Keratinocyte (primary cell): ENCODE measurements around the gene PRKCE. TPM values are rescaled to one million over a fixed set of nuclear protein-coding genes. Genes with fewer than 3 reads are reported as not detected.

Experiments
- DNase-seq: peaks from one replicate; pipeline ENCODE4 v3.0.0-alpha.2; 2011; ENCODE audit warnings: low read depth, missing footprints, low spot score
- FAIRE-seq: peaks from 2 replicates; lab custom pipeline; 2011; peaks lifted over from hg19 to GRCh38; lab: Jason Lieb, UNC
- H2AFZ ChIP-seq: 2 replicates; pipeline ENCODE4 v1.6.0; 2012; ENCODE audit warnings: low read length, control low read depth, inconsistent platforms; ENCODE audit not compliant: control insufficient read depth
- H3K27ac ChIP-seq: 2 replicates; pipeline ENCODE4 v1.5.1; 2011; ENCODE audit warnings: low read length; ENCODE audit not compliant: control insufficient read depth, insufficient read depth
- H3K27me3 ChIP-seq: 3 replicates; pipeline ENCODE4 v1.6.0; 2011; ENCODE audit warnings: low read length; ENCODE audit not compliant: control insufficient read depth, insufficient read depth; ENCODE audit errors: extremely low read depth
- H3K36me3 ChIP-seq, 2 experiments: 2 replicates in 1 of 2; 3 replicates in 1 of 2; pipeline ENCODE4 v1.5.1; 2011; ENCODE audit warnings: low read length in 2 of 2, mild to moderate bottlenecking in 1 of 2; ENCODE audit not compliant: control insufficient read depth in 2 of 2, insufficient read depth in 2 of 2; ENCODE audit errors: extremely low read depth in 1 of 2
- H3K4me1 ChIP-seq: 3 replicates; pipeline ENCODE4 v1.5.1; 2011; ENCODE audit warnings: low read length; ENCODE audit not compliant: control insufficient read depth, insufficient read depth; ENCODE audit errors: extremely low read depth
- H3K4me2 ChIP-seq: 3 replicates; pipeline ENCODE4 v1.6.0; 2011; ENCODE audit warnings: low read depth, low read length; ENCODE audit not compliant: control insufficient read depth, insufficient read depth; ENCODE audit errors: extremely low read depth
- H3K4me3 ChIP-seq, 3 experiments: fragments of 200-600 bp in 1 of 3; sonication (generic) in 1 of 3; 2 replicates in 2 of 3; 3 replicates in 1 of 3; pipeline ENCODE4 v1.5.1; 2011 to 2016; ENCODE audit warnings: low read length in 3 of 3, mild to moderate bottlenecking in 3 of 3, control low read depth in 2 of 3, inconsistent platforms in 1 of 3, low read depth in 1 of 3, mixed read lengths in 1 of 3, mixed run types in 1 of 3, moderate library complexity in 1 of 3; ENCODE audit not compliant: control insufficient read depth in 2 of 3, insufficient read depth in 2 of 3; ENCODE audit errors: extremely low read depth in 1 of 3
- H3K79me2 ChIP-seq: 2 replicates; pipeline ENCODE4 v1.6.0; 2012; ENCODE audit warnings: low read length; ENCODE audit not compliant: control insufficient read depth, insufficient read depth
- H3K9ac ChIP-seq: 3 replicates; pipeline ENCODE4 v1.6.0; 2011; ENCODE audit warnings: low read length; ENCODE audit not compliant: control insufficient read depth, insufficient read depth; ENCODE audit errors: extremely low read depth
- H3K9me1 ChIP-seq: 3 replicates; pipeline ENCODE4 v1.6.0; 2011; ENCODE audit warnings: low read length; ENCODE audit not compliant: control insufficient read depth, insufficient read depth; ENCODE audit errors: extremely low read depth
- H3K9me3 ChIP-seq: 2 replicates; pipeline ENCODE4 v1.5.1; 2012; ENCODE audit warnings: low read depth, low read length; ENCODE audit not compliant: control insufficient read depth
- H4K20me1 ChIP-seq: 3 replicates; pipeline ENCODE4 v1.6.0; 2011; ENCODE audit warnings: low read length; ENCODE audit not compliant: control insufficient read depth, insufficient read depth; ENCODE audit errors: extremely low read depth
- EZH2 ChIP-seq: IDR thresholded peaks from one replicate; pipeline ENCODE4 v1.6.1; 2012; ENCODE audit warnings: inconsistent platforms, mild to moderate bottlenecking, low read length, moderate library complexity
- dilution Hi-C: fragments of 300-500 bp; cut with MboI; formaldehyde crosslinking; loops from one replicate; pipeline ENCODE4 v1.7.0; 2020; ENCODE audit warnings: low sequenced_read_pairs; ENCODE audit not compliant: extremely low pct_ligation_motif_present
- polyA plus RNA-seq, 5 experiments: library from polyadenylated mRNA; depleted of rRNA in 3 of 5; stranded (reverse) in 3 of 5; stranded (forward) in 1 of 5; unstranded in 1 of 5; fragments of >200 nt; gene quantifications; 1 replicate in 1 of 5; 2 replicates in 3 of 5; 3 replicates in 1 of 5; pipeline versions ENCODE4 v1.2.1 to v1.2.3, GENCODE V29; 2011 to 2012; ENCODE audit warnings: missing spikeins in 2 of 5, low read depth in 1 of 5, low replicate concordance in 1 of 5
- TF ChIP-seq, protein P1 (sequence below), 3 experiments: IDR thresholded peaks in 1 of 3; conservative IDR thresholded peaks in 1 of 3; optimal IDR thresholded peaks in 1 of 3; 2 replicates in 2 of 3; 3 replicates in 1 of 3; pipeline versions ENCODE3 to v1.5.1; 2011; ENCODE audit warnings: low read length in 3 of 3, mild to moderate bottlenecking in 3 of 3, moderate library complexity in 2 of 3, control low read depth in 1 of 3, inconsistent platforms in 1 of 3; ENCODE audit not compliant: insufficient read depth in 2 of 3; ENCODE audit errors: extremely low read depth in 1 of 3

Gene PRKCE
- polyA plus RNA-seq, 1 donor (not counting 4 experiments of a cell fraction or from before 2014, with no cell fraction given): 2.0 TPM

DNA sequence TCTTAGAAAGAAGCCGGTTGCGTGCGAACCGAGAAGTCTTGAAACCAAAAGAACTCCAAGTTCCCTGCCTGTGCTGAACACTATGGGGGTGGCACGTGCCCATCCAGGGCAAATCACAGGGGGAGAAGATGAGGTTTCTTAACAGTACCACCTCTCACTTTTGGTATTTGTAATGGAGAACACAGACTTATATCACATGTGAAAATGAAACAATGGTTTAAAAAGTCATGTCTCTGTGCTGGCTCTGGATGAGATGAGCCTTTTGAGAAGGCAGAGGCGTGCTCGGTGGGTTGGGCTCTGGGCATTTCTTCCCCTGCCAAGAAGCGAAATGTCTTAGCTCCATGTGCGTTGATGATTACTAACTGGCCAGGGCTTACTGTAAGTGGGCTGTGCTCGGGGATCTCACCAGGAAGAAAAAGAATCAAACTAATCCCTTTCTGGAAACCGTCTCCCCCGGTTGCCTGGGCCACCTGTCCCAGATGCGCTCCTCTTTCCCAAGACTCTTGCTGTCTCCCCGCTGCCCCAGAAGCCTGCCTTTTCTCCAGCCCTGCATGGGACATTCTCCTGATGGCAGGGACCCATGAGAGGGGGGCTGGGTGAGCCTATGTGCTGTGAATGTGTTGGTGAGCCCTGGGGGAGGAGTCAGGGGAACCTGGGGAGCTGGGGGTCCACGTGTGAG is 252.9 kb downstream of the PRKCE start:
- no peak overlapping the region for H3K9ac ChIP-seq
- H3K9me3 ChIP-seq: no peaks in the 10 kb centered on the region
- no peak overlapping the region for H3K4me3 ChIP-seq
- H3K4me1 ChIP-seq: peaks cover 9% of the 10 kb centered on the region
- no peaks in the 10 kb centered on the region for H3K36me3 ChIP-seq
- no peaks in the 10 kb centered on the region for H4K20me1 ChIP-seq
- DNase-seq (no peak), FAIRE-seq (no peak)
- H2AFZ ChIP-seq: no peak overlapping the region
- no peaks in the 10 kb centered on the region for H3K9me1 ChIP-seq
- H3K27me3 ChIP-seq: no peaks in the 10 kb centered on the region
- H3K79me2 ChIP-seq: no peaks in the 10 kb centered on the region
- no peak for TF ChIP-seq EZH2
- TF ChIP-seq, protein P1, sequence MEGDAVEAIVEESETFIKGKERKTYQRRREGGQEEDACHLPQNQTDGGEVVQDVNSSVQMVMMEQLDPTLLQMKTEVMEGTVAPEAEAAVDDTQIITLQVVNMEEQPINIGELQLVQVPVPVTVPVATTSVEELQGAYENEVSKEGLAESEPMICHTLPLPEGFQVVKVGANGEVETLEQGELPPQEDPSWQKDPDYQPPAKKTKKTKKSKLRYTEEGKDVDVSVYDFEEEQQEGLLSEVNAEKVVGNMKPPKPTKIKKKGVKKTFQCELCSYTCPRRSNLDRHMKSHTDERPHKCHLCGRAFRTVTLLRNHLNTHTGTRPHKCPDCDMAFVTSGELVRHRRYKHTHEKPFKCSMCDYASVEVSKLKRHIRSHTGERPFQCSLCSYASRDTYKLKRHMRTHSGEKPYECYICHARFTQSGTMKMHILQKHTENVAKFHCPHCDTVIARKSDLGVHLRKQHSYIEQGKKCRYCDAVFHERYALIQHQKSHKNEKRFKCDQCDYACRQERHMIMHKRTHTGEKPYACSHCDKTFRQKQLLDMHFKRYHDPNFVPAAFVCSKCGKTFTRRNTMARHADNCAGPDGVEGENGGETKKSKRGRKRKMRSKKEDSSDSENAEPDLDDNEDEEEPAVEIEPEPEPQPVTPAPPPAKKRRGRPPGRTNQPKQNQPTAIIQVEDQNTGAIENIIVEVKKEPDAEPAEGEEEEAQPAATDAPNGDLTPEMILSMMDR (optimal IDR thresholded peaks at IDR 0.05 in 1 of 3, IDR thresholded peaks at IDR 0.05 in 1 of 3, conservative IDR thresholded peaks at IDR 0.05 in 1 of 3; ENCODE audit: extremely low read depth in 1 of 3, insufficient read depth in 2 of 3, low read length in 3 of 3): no peak
- dilution Hi-C loops: no loop called here
- no peak overlapping the region for H3K4me2 ChIP-seq
- no peak overlapping the region for H3K27ac ChIP-seq

- H3K36me3 ChIP-seq: no peaks in the 10 kb centered on the region
- H3K4me3 ChIP-seq: no peak overlapping the region
- FAIRE-seq: no peak
- no peak for DNase-seq
- H3K9ac ChIP-seq: no peak overlapping the region
- no peaks in the 10 kb centered on the region for H3K9me1 ChIP-seq
- no peak overlapping the region for H2AFZ ChIP-seq
- TF ChIP-seq, protein P1 (optimal IDR thresholded peaks at IDR 0.05 in 1 of 3, IDR thresholded peaks at IDR 0.05 in 1 of 3, conservative IDR thresholded peaks at IDR 0.05 in 1 of 3; ENCODE audit: extremely low read depth in 1 of 3, insufficient read depth in 2 of 3, low read length in 3 of 3): no peak
- TF ChIP-seq EZH2: no peak
- no peaks in the 10 kb centered on the region for H3K27me3 ChIP-seq
- H3K4me2 ChIP-seq: no peak overlapping the region
- no peaks in the 10 kb centered on the region for H3K9me3 ChIP-seq
- no peaks in the 10 kb centered on the region for H4K20me1 ChIP-seq
- H3K4me1 ChIP-seq: peaks cover 16% of the 10 kb centered on the region
- H3K79me2 ChIP-seq: no peaks in the 10 kb centered on the region
- no peak overlapping the region for H3K27ac ChIP-seq
- dilution Hi-C loops: no loop called here
Observed at GRCh38 chr2:45904946-45905631, 253.6 kb downstream of the PRKCE start.
